HUDEP-2 (cell line): ENCODE data around the gene MTMR6.

Source experiments
- DNase-seq, 76 experiments: peaks; one replicate each; lab custom pipeline; 2025; ENCODE audit not compliant: unreplicated experiment in 76 of 76; lab: John Stamatoyannopoulos, UW

MTMR6 gene

GRCh38 chr13:25224151-25224550 is 63.1 kb downstream of the MTMR6 start:
- no peak for DNase-seq

GRCh38 chr13:25222740-25223139 is 64.5 kb downstream of the MTMR6 start:
- no peak for DNase-seq

GRCh38 chr13:25218019-25218418 is 69.3 kb downstream of the MTMR6 start:
- DNase-seq: no peak

GRCh38 chr13:25217023-25217885 is 70.0 kb downstream of the MTMR6 start:
- DNase-seq: no peak

- no peak for DNase-seq
These were observed 72.1 kb downstream of the MTMR6 start for GRCh38 chr13:25215253-25215575.

- no peak for DNase-seq
These were observed 72.6 kb downstream of the MTMR6 start for GRCh38 chr13:25214491-25215252.

- DNase-seq: no peak
These were observed 73.6 kb downstream of the MTMR6 start for GRCh38 chr13:25213715-25214114.

GRCh38 chr13:25210842-25211569 is 76.3 kb downstream of the MTMR6 start:
- DNase-seq: no peak

- DNase-seq: no peak
These were observed 79.9 kb downstream of the MTMR6 start for GRCh38 chr13:25207291-25207810.

GRCh38 chr13:25204863-25205262 is 82.4 kb downstream of the MTMR6 start:
- DNase-seq: no peak

GRCh38 chr13:25203127-25203740 is 84.1 kb downstream of the MTMR6 start:
- DNase-seq: no peak

GRCh38 chr13:25200783-25201182 is 86.5 kb downstream of the MTMR6 start:
- DNase-seq: no peak

- DNase-seq: no peak
These were observed 88.6 kb downstream of the MTMR6 start for GRCh38 chr13:25198647-25199046.

GRCh38 chr13:25196971-25197370 is 90.3 kb downstream of the MTMR6 start:
- no peak for DNase-seq
